Nucleus accumbens (tissue), 56 donors: ENCODE measurements around the gene ECE2.

ENCODE experiments used
- DNase-seq, 56 donors: peaks; one replicate each; lab custom pipeline; 2025; lab: John Stamatoyannopoulos, UW

ECE2 gene

DNA sequence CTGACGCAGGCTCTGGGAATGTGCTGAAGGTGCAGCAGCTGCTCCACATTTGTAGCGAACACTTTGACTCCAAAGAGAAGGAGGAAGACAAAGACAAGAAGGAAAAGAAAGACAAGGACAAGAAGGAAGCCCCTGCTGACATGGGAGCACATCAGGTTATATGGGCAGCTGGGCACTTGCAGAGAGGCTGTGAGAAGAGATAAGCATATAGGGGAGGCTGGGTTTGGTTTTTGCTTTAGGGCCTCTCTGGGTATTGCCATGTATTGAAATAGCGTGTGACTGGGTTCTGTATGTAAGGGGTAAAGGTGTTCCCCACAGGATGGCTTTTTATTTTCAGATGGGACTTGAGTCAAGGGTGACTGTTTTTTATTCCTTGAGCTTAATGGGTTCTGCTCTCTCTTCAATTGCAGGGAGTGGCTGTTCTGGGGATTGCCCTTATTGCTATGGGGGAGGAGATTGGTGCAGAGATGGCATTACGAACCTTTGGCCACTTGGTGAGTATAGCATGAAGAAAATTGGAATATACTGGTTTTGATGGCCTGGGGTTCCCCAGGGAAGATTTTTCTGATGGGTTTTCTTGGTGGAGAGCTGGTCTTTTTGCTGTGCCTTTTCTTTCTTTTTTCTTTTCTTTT, 30.6 kb downstream of the ECE2 start:
- no peak for DNase-seq

DNA sequence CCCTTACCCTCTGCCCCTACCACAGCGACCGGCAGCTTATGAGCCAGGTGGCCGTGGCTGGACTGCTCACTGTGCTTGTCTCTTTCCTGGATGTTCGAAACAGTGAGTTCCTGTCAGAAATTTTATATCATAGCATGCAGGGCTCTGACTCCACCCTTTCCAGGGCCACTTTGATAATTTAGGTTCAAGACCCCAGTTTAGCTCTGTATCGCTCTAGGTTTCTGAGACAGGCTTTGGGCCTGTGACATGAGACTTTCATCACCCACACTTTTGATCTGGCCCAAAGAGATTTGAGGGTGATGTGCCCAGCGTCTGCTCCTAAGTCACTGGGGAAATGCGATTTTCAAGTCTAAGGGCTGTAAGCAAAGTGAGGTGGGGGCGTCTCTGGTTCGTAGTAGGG, 32.1 kb downstream of the ECE2 start:
- DNase-seq: no peak

DNA sequence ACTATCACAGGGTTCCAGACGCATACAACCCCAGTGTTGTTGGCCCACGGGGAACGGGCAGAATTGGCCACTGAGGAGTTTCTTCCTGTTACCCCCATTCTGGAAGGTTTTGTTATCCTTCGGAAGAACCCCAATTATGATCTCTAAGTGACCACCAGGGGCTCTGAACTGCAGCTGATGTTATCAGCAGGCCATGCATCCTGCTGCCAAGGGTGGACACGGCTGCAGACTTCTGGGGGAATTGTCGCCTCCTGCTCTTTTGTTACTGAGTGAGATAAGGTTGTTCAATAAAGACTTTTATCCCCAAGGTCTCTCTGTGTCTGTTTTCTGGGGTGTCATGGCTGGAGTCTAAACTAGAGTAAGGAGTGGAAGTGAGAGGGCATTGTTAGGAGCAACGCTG, 32.9 kb downstream of the ECE2 start:
- DNase-seq: no peak

DNA sequence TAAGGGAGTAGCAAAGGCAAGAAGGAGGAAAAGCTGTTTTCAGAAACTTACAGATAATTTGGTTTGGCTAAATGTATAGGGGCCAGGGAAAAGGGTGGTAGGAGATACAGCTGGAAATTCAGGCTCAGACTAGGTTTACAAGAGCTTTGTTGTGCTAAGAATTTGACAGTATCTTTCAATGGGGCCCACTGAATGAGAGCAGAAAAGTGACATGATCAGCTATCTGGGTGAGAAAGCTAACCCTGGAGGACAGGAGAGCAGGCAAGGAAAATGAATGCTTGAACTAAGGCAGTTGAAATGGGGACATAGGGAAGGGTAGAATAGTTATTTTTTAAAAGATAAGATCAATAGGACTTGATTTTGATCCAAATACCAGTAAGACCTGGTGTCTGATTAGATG, 35.8 kb downstream of the ECE2 start:
- no peak for DNase-seq

DNA sequence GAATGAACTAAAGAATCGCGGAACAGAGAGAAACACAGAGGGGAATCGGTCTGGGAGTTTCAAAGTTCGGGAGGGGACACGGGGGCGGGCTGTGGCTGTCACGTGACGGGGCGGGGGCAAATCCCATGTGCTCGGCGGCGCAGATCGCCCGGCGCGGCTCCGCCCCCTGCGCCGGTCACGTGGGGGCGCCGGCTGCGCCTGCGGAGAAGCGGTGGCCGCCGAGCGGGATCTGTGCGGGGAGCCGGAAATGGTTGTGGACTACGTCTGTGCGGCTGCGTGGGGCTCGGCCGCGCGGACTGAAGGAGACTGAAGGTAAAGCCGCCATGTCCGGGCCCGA, 38.5 kb downstream of the ECE2 start, which contains the start of gene EIF4G1:
EIF4G1 (plus strand) TSS at position 244 of the 337 bp plus-strand sequence. CDS start 1,191 bp downstream, outside the sequence.
- peak; percentile 36 to 96 (median 88) for DNase-seq

DNA sequence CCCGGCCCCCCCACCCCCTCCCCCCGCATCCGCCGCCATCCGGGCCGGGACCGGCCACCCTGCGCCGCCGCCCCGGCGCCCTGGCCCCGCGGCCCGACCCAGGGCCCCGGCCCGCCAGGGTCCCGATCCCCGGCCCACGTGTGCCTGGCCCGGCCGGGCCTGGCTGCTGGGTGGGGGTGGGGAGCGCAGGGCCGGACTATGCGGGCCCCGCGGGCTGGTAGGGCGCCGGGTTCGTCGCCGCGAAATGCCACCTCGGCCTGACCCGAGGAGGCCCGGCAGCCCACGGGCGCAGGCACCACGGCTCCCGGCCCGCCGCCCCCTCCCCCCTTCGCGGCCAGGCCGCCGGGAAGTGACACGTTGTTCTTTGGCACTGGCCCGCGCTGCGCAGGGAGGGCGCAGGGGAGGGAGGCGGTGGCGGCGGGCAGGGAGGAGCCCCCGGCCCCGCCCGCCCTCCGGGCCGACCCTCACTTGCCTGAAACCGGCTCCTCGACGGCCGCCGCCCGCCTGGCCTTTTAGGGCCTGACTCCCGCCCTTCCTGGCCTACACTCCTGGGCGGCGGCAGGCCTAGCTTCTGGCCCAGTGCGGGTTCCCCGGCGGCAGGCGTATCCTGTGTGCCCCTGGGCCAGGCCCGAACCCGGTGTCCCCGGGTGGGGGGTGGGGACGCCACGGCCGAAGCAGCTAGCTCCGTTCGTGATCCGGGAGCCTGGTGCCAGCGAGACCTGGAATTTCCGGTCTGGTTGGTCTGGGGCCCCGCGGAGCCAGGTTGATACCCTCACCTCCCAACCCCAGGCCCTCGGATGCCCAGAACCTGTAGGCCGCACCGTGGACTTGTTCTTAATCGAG, 39.1 kb downstream of the ECE2 start:
- DNase-seq: peak in 45 of 56 donors; percentile 6 to 81 (median 49)

DNA sequence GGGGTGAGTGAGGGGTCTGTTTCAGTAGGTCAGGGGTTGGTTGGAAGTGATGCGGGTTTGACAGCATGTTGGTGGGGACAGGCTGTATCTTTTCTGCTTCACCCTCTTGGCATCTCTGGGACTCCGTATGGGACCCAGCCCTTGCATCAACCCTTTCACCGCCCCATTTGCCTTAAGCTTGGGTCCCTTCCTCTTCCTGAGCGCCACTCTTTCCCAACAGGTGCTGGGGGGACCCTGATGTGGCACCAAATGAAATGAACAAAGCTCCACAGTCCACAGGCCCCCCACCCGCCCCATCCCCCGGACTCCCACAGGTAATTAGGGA, 39.7 kb downstream of the ECE2 start:
- peak in 1 of 56 donors; percentile 44 for DNase-seq

DNA sequence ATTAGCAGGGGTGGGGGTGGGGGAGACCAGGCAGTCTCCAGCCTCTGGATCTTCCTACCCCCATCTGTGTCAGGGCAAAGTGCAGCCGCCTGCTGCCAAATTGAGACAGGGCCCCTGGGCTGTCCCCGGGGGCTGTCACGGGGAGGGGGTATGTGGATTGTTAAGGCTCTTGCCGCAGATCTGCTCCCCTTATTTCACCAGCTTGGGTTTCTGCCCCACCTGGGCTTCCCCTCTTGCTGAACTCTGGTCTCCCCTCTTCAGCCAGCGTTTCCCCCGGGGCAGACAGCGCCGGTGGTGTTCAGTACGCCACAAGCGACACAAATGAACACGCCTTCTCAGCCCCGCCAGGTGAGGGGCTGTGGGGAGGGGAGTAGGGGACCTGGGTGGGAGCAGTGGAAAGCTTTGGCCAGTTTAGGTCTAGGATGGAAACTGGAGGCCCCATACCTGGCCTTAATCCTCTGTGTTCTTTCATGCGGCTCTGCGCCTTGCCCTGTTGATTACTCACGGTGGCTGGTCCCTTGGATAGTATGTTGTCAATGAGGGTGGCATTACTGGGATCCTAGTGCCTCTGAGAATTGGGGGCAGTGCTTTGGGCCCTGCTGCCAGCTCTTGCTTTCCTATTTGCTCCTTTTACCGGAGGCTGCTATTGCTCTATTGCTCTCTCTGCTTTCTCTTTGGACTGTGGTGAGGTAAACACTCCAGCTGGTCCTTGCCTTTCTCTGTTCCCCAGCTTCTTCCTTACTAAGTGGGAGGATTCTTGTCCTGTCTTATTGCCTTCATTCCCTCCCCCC, 40.2 kb downstream of the ECE2 start:
- DNase-seq: no peak

DNA sequence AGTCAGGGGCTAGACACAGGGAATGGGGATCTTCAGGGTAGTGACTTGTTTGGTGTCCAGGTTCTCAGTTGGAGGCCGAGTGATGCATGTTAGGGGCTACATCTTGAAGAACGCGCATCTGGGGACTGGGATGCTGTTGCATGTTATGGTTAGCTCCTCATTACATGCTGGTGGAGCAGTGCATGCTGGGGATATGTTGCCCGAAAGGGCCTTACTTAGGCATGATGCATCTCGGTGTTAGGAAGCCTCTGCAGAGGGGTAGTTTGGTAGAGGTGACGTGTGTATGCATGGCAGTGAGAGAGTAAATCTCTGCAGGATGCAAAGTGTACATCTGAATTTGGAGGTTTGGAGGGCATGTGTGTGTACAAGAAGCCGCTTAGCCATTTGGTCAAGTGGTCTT, 41.0 kb downstream of the ECE2 start:
- DNase-seq: no peak

DNA sequence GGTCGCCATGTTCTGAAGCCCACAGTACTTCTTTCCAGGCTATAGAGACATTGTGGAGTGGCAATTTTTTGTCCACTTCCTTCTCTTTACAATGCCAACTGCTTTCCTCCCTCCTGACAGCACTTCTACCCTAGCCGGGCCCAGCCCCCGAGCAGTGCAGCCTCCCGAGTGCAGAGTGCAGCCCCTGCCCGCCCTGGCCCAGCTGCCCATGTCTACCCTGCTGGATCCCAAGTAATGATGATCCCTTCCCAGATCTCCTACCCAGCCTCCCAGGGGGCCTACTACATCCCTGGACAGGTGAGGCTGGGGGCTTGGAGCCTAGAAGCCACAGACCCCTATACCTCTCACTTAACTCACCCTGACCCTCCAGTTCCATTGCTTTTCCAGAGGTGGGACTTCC, 41.4 kb downstream of the ECE2 start:
- no peak for DNase-seq

DNA sequence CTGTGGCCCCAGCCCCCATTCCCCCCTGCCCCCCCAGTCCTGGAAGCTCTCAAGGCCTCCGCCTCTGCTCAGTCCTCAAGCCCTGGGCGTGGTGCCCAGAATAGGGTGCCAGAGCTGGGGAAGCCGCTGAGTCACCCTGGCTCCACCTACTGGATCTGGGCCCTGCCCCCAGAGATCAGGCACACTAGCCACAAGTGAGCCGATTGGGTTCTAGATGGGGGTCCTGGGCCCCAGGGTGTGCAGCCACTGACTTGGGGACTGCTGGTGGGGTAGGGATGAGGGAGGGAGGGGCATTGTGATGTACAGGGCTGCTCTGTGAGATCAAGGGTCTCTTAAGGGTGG, 44.3 kb downstream of the ECE2 start:
- DNase-seq: peak; percentile 37 to 97 (median 86)

DNA sequence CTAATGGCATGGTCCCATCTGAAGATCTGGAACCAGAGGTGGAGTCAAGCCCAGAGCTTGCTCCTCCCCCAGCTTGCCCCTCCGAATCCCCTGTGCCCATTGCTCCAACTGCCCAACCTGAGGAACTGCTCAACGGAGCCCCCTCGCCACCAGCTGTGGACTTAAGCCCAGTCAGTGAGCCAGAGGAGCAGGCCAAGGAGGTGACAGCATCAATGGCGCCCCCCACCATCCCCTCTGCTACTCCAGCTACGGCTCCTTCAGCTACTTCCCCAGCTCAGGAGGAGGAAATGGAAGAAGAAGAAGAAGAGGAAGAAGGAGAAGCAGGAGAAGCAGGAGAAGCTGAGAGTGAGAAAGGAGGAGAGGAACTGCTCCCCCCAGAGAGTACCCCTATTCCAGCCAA, 45.8 kb downstream of the ECE2 start:
- DNase-seq: no peak

DNA sequence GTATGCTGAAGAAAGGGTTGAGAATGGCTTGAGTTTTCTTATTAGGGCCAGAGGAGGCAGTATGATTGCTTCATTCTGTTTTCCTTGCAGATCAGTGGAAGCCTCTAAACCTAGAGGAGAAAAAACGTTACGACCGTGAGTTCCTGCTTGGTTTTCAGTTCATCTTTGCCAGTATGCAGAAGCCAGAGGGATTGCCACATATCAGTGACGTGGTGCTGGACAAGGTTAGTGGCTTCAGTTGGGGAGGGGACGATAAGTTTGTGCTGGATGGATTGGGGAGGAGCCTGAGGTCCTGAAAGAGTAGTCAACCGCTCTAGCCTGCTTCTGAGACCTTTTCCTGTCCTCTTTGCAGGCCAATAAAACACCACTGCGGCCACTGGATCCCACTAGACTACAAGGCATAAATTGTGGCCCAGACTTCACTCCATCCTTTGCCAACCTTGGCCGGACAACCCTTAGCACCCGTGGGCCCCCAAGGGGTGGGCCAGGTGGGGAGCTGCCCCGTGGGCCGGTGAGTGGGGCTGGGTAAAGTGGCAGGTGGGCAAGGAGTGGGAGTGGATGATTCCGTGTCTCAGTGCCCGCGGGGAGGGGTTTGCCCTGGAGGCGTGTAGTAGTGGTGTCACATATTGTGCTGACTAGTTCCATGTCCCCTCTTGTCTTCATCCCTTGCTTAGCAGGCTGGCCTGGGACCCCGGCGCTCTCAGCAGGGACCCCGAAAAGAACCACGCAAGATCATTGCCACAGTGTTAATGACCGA, 47.1 kb downstream of the ECE2 start:
- no peak for DNase-seq

DNA sequence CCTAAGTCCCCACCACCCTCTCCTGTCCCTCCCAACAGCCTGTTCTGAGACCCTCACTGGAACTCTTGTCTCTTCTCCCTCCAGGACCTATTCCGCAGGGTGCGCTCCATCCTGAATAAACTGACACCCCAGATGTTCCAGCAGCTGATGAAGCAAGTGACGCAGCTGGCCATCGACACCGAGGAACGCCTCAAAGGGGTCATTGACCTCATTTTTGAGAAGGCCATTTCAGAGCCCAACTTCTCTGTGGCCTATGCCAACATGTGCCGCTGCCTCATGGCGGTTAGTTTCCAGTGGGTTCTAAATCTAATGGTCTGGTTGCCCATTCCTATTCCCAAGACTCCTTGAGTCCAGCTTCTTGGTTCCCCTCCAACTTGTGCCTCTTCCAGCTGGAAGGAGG, 47.9 kb downstream of the ECE2 start:
- no peak for DNase-seq

DNA sequence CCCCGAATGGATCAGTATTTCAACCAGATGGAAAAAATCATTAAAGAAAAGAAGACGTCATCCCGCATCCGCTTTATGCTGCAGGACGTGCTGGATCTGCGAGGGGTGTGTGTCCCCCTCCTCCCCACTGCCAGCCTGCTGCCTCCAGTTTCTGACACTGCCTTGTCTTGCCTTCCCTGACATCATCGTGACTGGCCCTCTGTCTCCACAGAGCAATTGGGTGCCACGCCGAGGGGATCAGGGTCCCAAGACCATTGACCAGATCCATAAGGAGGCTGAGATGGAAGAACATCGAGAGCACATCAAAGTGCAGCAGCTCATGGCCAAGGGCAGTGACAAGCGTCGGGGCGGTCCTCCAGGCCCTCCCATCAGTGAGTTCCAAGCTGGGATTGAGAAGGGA, 49.4 kb downstream of the ECE2 start:
- no peak for DNase-seq

DNA sequence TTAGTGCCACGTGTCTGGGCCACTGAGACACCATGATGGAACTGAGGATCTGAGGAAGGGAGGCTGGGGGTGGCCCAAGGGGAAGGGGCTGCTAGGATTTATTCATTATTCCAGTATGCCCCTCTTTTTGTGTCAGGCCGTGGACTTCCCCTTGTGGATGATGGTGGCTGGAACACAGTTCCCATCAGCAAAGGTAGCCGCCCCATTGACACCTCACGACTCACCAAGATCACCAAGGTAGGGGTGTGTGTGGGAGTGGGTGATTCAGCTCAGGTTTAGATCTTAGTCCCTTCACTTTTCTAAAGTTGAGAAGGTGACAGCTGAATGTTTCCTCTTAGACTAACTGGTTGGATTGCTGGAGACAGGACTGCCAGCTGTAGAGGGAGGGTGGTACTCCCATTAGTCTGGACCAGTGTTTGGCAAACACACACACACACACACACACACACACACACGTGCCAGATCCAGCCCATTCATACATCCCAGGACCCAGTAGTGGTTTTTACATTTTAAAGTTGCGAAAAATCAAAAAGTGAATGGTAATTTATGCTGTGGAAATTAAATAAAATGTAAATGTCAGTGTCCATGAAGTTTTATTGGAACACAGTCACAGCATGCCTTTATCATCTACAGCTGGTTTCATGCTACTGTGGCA, 50.0 kb downstream of the ECE2 start:
- no peak for DNase-seq

DNA sequence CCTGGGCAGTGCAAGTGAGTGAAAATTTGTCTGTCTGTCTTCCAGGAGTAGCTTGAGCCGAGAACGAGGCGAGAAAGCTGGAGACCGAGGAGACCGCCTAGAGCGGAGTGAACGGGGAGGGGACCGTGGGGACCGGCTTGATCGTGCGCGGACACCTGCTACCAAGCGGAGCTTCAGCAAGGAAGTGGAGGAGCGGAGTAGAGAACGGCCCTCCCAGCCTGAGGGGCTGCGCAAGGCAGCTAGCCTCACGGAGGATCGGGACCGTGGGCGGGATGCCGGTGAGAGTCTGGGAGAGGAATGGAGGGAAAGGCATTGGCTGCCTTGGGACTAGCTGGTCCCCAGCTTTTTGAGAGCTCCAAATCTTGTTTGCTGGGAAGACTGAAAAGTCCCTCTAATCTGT, 51.3 kb downstream of the ECE2 start:
- DNase-seq: no peak

DNA sequence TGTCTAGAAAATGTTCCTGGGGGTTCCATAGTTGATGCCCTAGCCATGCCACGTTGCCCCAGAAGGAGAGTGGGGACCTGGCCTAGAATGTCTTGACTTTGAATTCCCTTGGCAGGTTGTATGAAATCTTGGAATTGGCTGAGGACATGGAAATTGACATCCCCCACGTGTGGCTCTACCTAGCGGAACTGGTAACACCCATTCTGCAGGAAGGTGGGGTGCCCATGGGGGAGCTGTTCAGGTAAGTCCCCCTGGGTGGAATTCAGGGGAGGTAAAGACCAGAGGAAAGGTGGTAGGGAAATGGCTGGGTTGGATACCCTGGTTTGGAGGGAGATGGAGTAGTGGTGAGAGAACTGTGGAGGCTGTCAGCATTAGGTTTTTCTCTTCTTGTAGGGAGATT, 52.7 kb downstream of the ECE2 start:
- DNase-seq: no peak

DNA sequence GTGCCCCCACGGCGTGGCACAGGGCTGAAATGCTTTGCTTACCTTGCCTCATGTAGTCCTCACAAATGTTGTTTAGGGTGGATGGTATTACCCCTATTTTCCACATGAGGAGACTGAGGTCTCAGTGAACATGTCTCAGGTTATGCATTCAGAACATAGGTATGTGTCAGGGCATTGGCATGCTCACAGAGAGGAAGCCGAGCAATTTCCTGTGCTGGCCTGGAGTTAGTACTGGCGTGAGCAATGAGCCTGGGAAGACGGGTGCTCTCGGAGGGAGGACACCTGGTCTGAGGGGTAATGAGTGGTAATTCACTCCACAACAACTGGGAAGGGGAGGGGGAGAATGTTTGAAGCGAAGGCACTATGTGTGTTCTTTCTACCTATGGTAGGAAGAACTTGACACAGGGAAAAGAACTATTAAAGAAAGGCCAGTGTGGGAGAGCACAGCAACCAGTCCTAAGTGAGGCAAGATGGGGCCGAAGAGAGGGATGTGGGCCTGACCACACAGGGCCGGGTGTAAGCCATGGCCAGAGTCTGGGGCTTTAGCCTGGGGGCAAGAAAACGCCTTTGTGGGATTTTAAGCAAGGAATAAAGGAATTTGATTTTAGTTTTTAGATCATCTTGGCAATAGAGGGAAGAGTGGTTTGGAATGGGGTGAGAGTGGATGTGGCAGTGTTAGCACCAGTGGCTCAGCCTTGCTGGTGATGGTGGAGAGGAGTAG, 56.7 kb downstream of the ECE2 start:
- no peak for DNase-seq

DNA sequence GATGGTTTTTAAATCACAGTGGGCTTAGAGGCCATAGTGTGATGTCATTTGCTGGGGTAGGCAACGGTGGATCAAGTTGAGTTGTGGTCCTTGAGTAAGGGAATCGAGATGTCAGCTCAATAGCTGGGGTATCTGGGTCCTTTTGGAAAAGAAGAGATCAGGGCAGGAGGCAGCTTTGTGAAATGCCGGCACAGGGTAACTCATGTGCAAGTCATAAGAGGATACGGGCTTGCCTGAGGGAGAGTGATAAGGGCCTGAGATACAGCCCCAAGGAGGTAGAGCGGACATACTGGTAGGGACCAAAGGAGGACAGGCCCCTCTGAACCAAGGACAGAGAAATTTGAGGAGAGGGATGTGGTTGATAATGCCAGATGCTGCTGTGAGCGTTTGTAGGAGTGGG, 57.4 kb downstream of the ECE2 start:
- DNase-seq: no peak
